Body of pancreas (tissue), 4 donors: ENCODE data around the gene NFATC2. TPM values are rescaled to one million over a fixed set of nuclear protein-coding genes. Genes with fewer than 3 reads are reported as not detected.

ENCODE experiments used
- ATAC-seq: fragments of 150-250 bp; one replicate; pipeline ENCODE4 v1.9.1; 2016
- DNase-seq, 4 donors: peaks; one replicate each; pipeline ENCODE4 v3.0.0-alpha.2; 2019
- H3K27ac ChIP-seq, 4 donors: fragments of 200-600 bp; sonication (generic); 1 replicate in 3 of 4; 2 replicates in 1 of 4; pipeline versions ENCODE4 v1.5.1 to v1.6.1; 2016 to 2019; ENCODE audit warnings: mild to moderate bottlenecking in 1 of 4, mixed read lengths in 1 of 4, moderate library complexity in 1 of 4
- H3K27me3 ChIP-seq, 2 donors: fragments of 200-600 bp; sonication (generic); one replicate each; pipeline ENCODE4 v1.6.0; 2016; ENCODE audit warnings: mild to moderate bottlenecking in 1 of 2
- H3K36me3 ChIP-seq, 2 donors: fragments of 200-600 bp; sonication (generic); replicated peaks in 1 of 2; 2 replicates each; pipeline ENCODE4 v1.5.1; 2016; ENCODE audit warnings: low read depth in 2 of 2; ENCODE audit not compliant: insufficient read depth in 1 of 2
- H3K4me1 ChIP-seq: fragments of 200-600 bp; sonication (generic); one replicate; pipeline ENCODE4 v1.6.0; 2016
- H3K4me3 ChIP-seq, 2 donors: fragments of 200-600 bp; sonication (generic); 1 replicate in 1 of 2; 2 replicates in 1 of 2; pipeline ENCODE4 v1.5.1; 2016 to 2019
- H3K9me3 ChIP-seq, 3 donors: fragments of 200-600 bp; sonication (generic); 1 replicate in 2 of 3; 2 replicates in 1 of 3; pipeline ENCODE4 v1.5.1; 2016
- CTCF ChIP-seq, 7 experiments: fragments of 450-650 bp in 4 of 7; fragments of 200-600 bp in 3 of 7; sonication (generic) in 3 of 7; IDR thresholded peaks; one replicate each; pipeline ENCODE4 v1.5.1; 2016 to 2019; ENCODE audit warnings: antibody characterized with exemption in 7 of 7
- POLR2A ChIP-seq, 3 donors: fragments of 450-650 bp; IDR thresholded peaks; one replicate each; pipeline ENCODE4 v1.6.1; 2016; ENCODE audit warnings: antibody characterized with exemption in 3 of 3, mild to moderate bottlenecking in 2 of 3
- WGBS, 2 donors: methylation state at CpG; one replicate each; pipeline ENCODE4 v1.1.5; 2017; 5-methylcytosine and 5-hydroxymethylcytosine counted together
- intact Hi-C: fragments of 100-400 bp; cut with DNase I; formaldehyde crosslinking; loops from one replicate; pipeline ENCODE4 v1.15.1; 2023
- total RNA-seq, 2 donors: library from RNA; depleted of rRNA; stranded (reverse); fragments of >200 nt; gene quantifications; one replicate each; pipeline ENCODE4 v1.1.0, GENCODE V29; 2016

Gene NFATC2
- total RNA-seq, 2 donors from 2014 or later: 4.9 to 7.6 TPM

GRCh38 chr20:51426718-51427650, 115.5 kb downstream of the NFATC2 start:
- no peak for DNase-seq
- Histone ChIP-seq H3K9me3 (no peaks in the 10 kb centered on the region), H3K27ac (no peak overlapping the region), H3K4me1 (peaks cover 24% of the 10 kb centered on the region), H3K36me3 (no peaks in the 10 kb centered on the region), H3K4me3 (no peak overlapping the region), H3K27me3 (no peaks in the 10 kb centered on the region)
- 92 to 94% methylated on average over 19 of the region's 19 CpGs for WGBS, 2 donors
- no peak for TF ChIP-seq POLR2A (IDR thresholded peaks at IDR 0.05)
- no peak for TF ChIP-seq CTCF (IDR thresholded peaks at IDR 0.05)
- no peak for ATAC-seq
- intact Hi-C loops: no loop called here

GRCh38 chr20:51425347-51426106, 117.0 kb downstream of the NFATC2 start:
- ATAC-seq: no peak
- TF ChIP-seq CTCF (IDR thresholded peaks at IDR 0.05): no peak
- TF ChIP-seq POLR2A (IDR thresholded peaks at IDR 0.05): no peak

DNA sequence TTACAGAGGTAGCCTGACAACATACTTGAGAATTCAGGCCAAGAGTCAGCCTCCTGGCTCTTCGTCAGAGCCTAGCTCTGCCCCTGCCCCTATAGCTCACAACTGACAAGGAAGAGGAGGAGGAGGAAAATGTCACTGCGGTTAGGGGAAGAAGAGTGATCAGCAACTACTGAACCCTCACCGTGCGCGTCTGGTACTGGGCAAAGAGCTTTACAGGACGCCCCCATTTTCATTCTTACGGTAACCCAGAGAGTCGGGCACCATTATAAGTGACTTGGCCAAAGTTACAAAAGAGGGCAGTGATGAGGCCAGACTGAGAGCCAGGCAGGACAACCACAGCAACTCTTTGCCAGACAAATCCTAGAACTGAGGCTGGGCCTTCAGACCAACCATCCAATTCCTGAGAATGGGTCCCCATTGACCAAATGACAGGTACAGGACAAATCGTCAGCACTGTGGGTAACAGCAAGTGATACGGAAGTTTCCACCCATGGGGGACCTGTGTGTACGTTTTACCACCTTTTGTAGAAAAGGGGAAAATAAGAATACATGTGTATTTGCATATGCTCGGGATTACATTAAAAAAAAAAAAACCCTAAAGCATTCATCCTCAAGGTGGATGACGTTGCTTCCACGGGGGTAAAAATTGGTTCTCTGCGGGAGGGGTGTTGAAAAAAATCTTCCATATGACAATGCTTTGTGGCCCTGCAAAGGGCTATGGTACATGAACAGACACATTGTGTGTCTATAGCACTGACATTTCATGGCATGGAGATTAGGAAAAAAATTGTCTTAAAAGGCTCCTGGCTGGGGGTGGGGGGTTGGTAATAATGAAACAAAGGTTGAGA, 118.0 kb downstream of the NFATC2 start:
- no peak for ATAC-seq
- WGBS, 2 donors: 81 to 85% methylated on average over 15 of the region's 15 CpGs
- no peak for TF ChIP-seq POLR2A (IDR thresholded peaks at IDR 0.05)
- TF ChIP-seq CTCF (IDR thresholded peaks at IDR 0.05): no peak

More at GRCh38 chr20:51425347-51426106, 117.0 kb downstream of the NFATC2 start:
- Histone ChIP-seq H3K27me3 (no peaks in the 10 kb centered on the region), H3K4me1 (peaks cover 22% of the 10 kb centered on the region), H3K27ac (no peak overlapping the region), H3K36me3 (no peaks in the 10 kb centered on the region), H3K9me3 (no peaks in the 10 kb centered on the region), H3K4me3 (no peak overlapping the region)
- intact Hi-C loops: no loop called here
- WGBS, 2 donors: 91 to 94% methylated on average over 20 to 22 of the region's 22 CpGs
- no peak for DNase-seq

DNA sequence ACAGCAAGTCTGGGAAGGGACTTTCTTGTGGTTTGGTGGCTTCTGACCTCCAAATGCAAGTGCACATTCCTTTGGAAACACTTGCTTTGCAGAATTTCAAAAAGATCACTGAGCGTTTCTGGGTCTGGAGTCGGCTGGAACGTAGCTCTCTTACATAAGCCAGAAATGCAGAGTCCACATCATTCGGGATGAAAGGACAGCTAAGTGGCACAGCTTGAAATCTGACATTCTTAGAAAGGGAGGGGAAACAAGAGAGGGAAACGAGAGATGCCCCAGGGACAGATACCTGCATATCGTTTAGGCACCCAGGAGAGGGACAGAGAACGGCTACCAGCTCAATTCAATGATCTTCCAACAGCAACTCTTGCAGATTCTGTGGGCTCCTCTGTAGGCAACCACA, 118.7 kb downstream of the NFATC2 start:
- no peaks in the 10 kb centered on the region for H3K9me3 ChIP-seq
- no peaks in the 10 kb centered on the region for H3K27me3 ChIP-seq
- ATAC-seq (no peak), DNase-seq (no peak)
- H3K27ac ChIP-seq: no peak overlapping the region
- 81% methylated on average over 7 of the region's 7 CpGs for WGBS, 2 donors
- peaks cover 13% of the 10 kb centered on the region for H3K4me1 ChIP-seq
- intact Hi-C loops: no loop called here
- no peak for TF ChIP-seq CTCF (IDR thresholded peaks at IDR 0.05)
- no peak overlapping the region for H3K4me3 ChIP-seq
- H3K36me3 ChIP-seq: no peaks in the 10 kb centered on the region

More for the DNA sequence above, 118.0 kb downstream of the NFATC2 start:
- no peak overlapping the region for H3K4me3 ChIP-seq
- no peak for DNase-seq
- intact Hi-C loops: no loop called here
- H3K4me1 ChIP-seq: peaks cover 14% of the 10 kb centered on the region
- no peaks in the 10 kb centered on the region for H3K36me3 ChIP-seq
- no peaks in the 10 kb centered on the region for H3K27me3 ChIP-seq
- H3K27ac ChIP-seq: no peak overlapping the region
- no peaks in the 10 kb centered on the region for H3K9me3 ChIP-seq
